ENCODE results near the gene SMARCB1. TPM values are rescaled to one million over a fixed set of nuclear protein-coding genes. Genes with fewer than 3 reads are reported as not detected.
A peak's percentile ranks its signal among the peaks of the same experiment; 100 is the strongest.

SMARCB1 gene
- total RNA-seq, 1 experiment from 2014 or later = 136 TPM

GRCh38 chr22:23796461-23796860, 9.7 kb downstream of the SMARCB1 start:
- H3K27ac ChIP-seq (ENCODE audit: insufficient read length, low read depth, low read length) = no peak overlapping the region
- no peaks in the 10 kb centered on the region; a peak in 1 of 5 replicates for H3K9me3 Mint-ChIP-seq
- no peak overlapping the region for H2BK20ac ChIP-seq (ENCODE audit: low read depth, low read length, poor library complexity, severe bottlenecking)
- no peak overlapping the region for H3K56ac ChIP-seq (ENCODE audit: insufficient read length, low read depth, low read length)
- H3K4me1 ChIP-seq (ENCODE audit: insufficient read depth, low read length) = no peaks in the 10 kb centered on the region
- 0 out of 7 replicates have a peak overlapping the region, but pooled peaks of 1 of the 3 experiments have one; percentile 40 for H3K27ac Mint-ChIP-seq
- no peak overlapping the region for H4K8ac ChIP-seq (replicated peaks; ENCODE audit: insufficient read length, low read depth, low read length)
- no peaks in the 10 kb centered on the region for H3K27me3 Mint-ChIP-seq (ENCODE audit: low read depth)
- H3K18ac ChIP-seq (ENCODE audit: insufficient read length, low read depth, low read length) = no peak overlapping the region
- no peak overlapping the region for H3K14ac ChIP-seq (ENCODE audit: insufficient read depth, low read length)
- no peaks in the 10 kb centered on the region; the same call in 1 of the 2 replicates for H3K79me2 ChIP-seq (ENCODE audit: insufficient read depth, low read length)
- no peak overlapping the region for H2BK5ac ChIP-seq (ENCODE audit: insufficient read length, low read length)
- no peak overlapping the region for H3K4me3 Mint-ChIP-seq
- no peak overlapping the region for H4K5ac ChIP-seq (ENCODE audit: insufficient read length, low read depth, low read length)
- H4K91ac ChIP-seq (ENCODE audit: insufficient read length, low read depth, low read length) = no peak overlapping the region
- no peak for TF ChIP-seq CTCF (conservative IDR thresholded peaks at IDR 0.05)
- H2AK5ac ChIP-seq (ENCODE audit: insufficient read length, low read length) = no peak overlapping the region
- no peak overlapping the region for H2AFZ ChIP-seq (ENCODE audit: low read length)
- no peak overlapping the region for H3K4ac ChIP-seq (ENCODE audit: low read depth, low read length)
- no CpG with 5 or more reads among the region's 5 CpGs for WGBS (ENCODE audit: extremely low coverage, insufficient read length, low lambda C conversion rate)
- no peak for DNase-seq
- H3K36me3 Mint-ChIP-seq (ENCODE audit: insufficient read depth in 1 of 3, low read depth in 3 of 3) = peaks cover 52 to 90% (median 87%) of the 10 kb centered on the region in 3 experiments
- H3K9ac ChIP-seq (ENCODE audit: extremely low read depth, insufficient read length, low read length) = no peak overlapping the region
- H3K23me2 ChIP-seq (ENCODE audit: insufficient read length, low read depth, low read length, poor library complexity, severe bottlenecking) = no peaks in the 10 kb centered on the region
- H3K4me2 ChIP-seq (ENCODE audit: insufficient read depth, insufficient read length, low read length) = no peak overlapping the region
- no peaks in the 10 kb centered on the region; the same call in 1 of the 2 replicates for H3K27me3 ChIP-seq (ENCODE audit: insufficient read depth, low read length)
- H3K4me1 Mint-ChIP-seq = no peaks in the 10 kb centered on the region
- H3K9me3 ChIP-seq (ENCODE audit: control insufficient read depth, low read depth, low read length) = no peaks in the 10 kb centered on the region
- H3T11ph ChIP-seq (ENCODE audit: low read length) = no peak overlapping the region
- H3K23ac ChIP-seq (ENCODE audit: insufficient read length, low read depth, low read length) = no peak overlapping the region
- H2BK120ac ChIP-seq (ENCODE audit: low read depth, low read length, poor library complexity, severe bottlenecking) = no peak overlapping the region
- H3K79me1 ChIP-seq (ENCODE audit: insufficient read depth, low read depth, low read length, poor library complexity, severe bottlenecking) = no peaks in the 10 kb centered on the region
- no peaks in the 10 kb centered on the region for H4K20me1 ChIP-seq (ENCODE audit: control insufficient read depth, insufficient read depth, insufficient read length)
- H2BK12ac ChIP-seq (ENCODE audit: insufficient read length, low read depth, low read length) = no peak overlapping the region
- H2BK15ac ChIP-seq (ENCODE audit: low read depth, low read length) = no peak overlapping the region
